Neural cell (in vitro differentiated cells): Measurements from ENCODE around the gene RAD51C. TPM values are rescaled to one million over a fixed set of nuclear protein-coding genes. Genes with fewer than 3 reads are reported as not detected.

ENCODE experiments used
- H2AFZ ChIP-seq: fragments of 200-600, 300-800 bp; sonication (generic), shearing (Covaris generic); 2 replicates; pipeline ENCODE4 v1.6.0; 2014; ENCODE audit warnings: low read depth, mild to moderate bottlenecking, antibody characterized with exemption, low read length, moderate library complexity
- H3F3A ChIP-seq: fragments of 200-600 bp; shearing (Covaris generic); 2 replicates; pipeline ENCODE4 v1.6.1; 2016; ENCODE audit warnings: mild to moderate bottlenecking, moderate library complexity, mixed read lengths, antibody characterized with exemption, low read length; ENCODE audit not compliant: insufficient read depth, poor library complexity, severe bottlenecking
- H3K27ac ChIP-seq: fragments of 200-600, 300-800 bp; sonication (generic), shearing (Covaris generic); 2 replicates; pipeline ENCODE4 v1.5.1; 2014; ENCODE audit warnings: mild to moderate bottlenecking, low read length, moderate library complexity
- H3K27me3 ChIP-seq: fragments of 300-800, 200-600 bp; sonication (generic), shearing (Covaris generic); 2 replicates; pipeline ENCODE4 v1.6.0; 2014; ENCODE audit warnings: mild to moderate bottlenecking, low read depth, low read length, moderate library complexity; ENCODE audit not compliant: insufficient read depth
- H3K36me3 ChIP-seq: fragments of 300-800, 200-600 bp; sonication (generic), shearing (Covaris generic); 2 replicates; pipeline ENCODE4 v1.5.1; 2014; ENCODE audit warnings: mild to moderate bottlenecking, antibody characterized with exemption, low read length, moderate library complexity; ENCODE audit not compliant: insufficient read depth
- H3K4me2 ChIP-seq: fragments of 300-800, 200-600 bp; sonication (generic), shearing (Covaris generic); 2 replicates; pipeline ENCODE4 v1.6.0; 2014; ENCODE audit warnings: mild to moderate bottlenecking, low read length
- H3K4me3 ChIP-seq: fragments of 300-800, 200-600 bp; sonication (generic), shearing (Covaris generic); 2 replicates; pipeline ENCODE4 v1.5.1; 2014; ENCODE audit warnings: mild to moderate bottlenecking, low read length, moderate library complexity
- H3K79me2 ChIP-seq: fragments of 200-600 bp; shearing (Covaris generic); replicated peaks from 2 replicates; pipeline ENCODE4 v1.6.0; 2014; ENCODE audit warnings: mild to moderate bottlenecking, low read length, moderate library complexity; ENCODE audit not compliant: insufficient read depth
- H3K9ac ChIP-seq: fragments of 300-800, 200-600 bp; sonication (generic), shearing (Covaris generic); 2 replicates; pipeline ENCODE4 v1.6.1; 2016; ENCODE audit warnings: mild to moderate bottlenecking, low read length, mixed read lengths
- H3K9me2 ChIP-seq: fragments of 200-600 bp; shearing (Covaris generic); 2 replicates; pipeline ENCODE4 v1.6.1; 2016; ENCODE audit warnings: mild to moderate bottlenecking, low read length, mixed read lengths; ENCODE audit not compliant: insufficient read depth
- H3K9me3 ChIP-seq: fragments of 200-600, 300-800 bp; sonication (generic), shearing (Covaris generic); 2 replicates; pipeline ENCODE4 v1.6.1; 2016; ENCODE audit warnings: mild to moderate bottlenecking, mixed run types, low read length, moderate library complexity, mixed read lengths
- H4K20me1 ChIP-seq: fragments of 200-600 bp; shearing (Covaris generic); 2 replicates; pipeline ENCODE4 v1.6.1; 2016; ENCODE audit warnings: mild to moderate bottlenecking, mixed run types; ENCODE audit not compliant: insufficient read depth
- CTCF ChIP-seq: fragments of 450-650 bp; IDR thresholded peaks from 2 replicates; pipeline ENCODE4 v1.5.1; 2014; ENCODE audit warnings: antibody characterized with exemption, mild to moderate bottlenecking, moderate library complexity; ENCODE audit not compliant: poor library complexity, severe bottlenecking
- EP300 ChIP-seq: fragments of 450-650 bp; conservative IDR thresholded peaks from 2 replicates; pipeline ENCODE4 v1.6.1; 2014; ENCODE audit warnings: antibody characterized with exemption, mild to moderate bottlenecking, moderate library complexity; ENCODE audit not compliant: poor library complexity, severe bottlenecking
- EZH2 ChIP-seq: fragments of 200-600, 300-800 bp; shearing (Covaris generic), sonication (generic); IDR thresholded peaks from 2 replicates; pipeline ENCODE4 v1.6.1; 2014; ENCODE audit warnings: antibody characterized with exemption, low read length, borderline replicate concordance, mild to moderate bottlenecking; ENCODE audit not compliant: insufficient read depth, poor library complexity, severe bottlenecking
- MXI1 ChIP-seq: fragments of 450-650 bp; conservative IDR thresholded peaks from 2 replicates; pipeline ENCODE4 v1.6.1; 2014; ENCODE audit warnings: antibody characterized with exemption, mild to moderate bottlenecking; ENCODE audit not compliant: poor library complexity, severe bottlenecking
- POLR2AphosphoS5 ChIP-seq: IDR thresholded peaks from 2 replicates; pipeline ENCODE4 v1.6.1; 2012
- RAD21 ChIP-seq: fragments of 450-650 bp; conservative IDR thresholded peaks from 2 replicates; pipeline ENCODE4 v1.6.1; 2014; ENCODE audit warnings: antibody characterized with exemption, mild to moderate bottlenecking, moderate library complexity
- REST ChIP-seq: IDR thresholded peaks from 2 replicates; pipeline ENCODE4 v1.6.1; 2012; ENCODE audit warnings: borderline replicate concordance
- SMC3 ChIP-seq: fragments of 450-650 bp; conservative IDR thresholded peaks from 2 replicates; pipeline ENCODE4 v1.6.1; 2014; ENCODE audit warnings: antibody characterized with exemption, mild to moderate bottlenecking, moderate library complexity; ENCODE audit not compliant: poor library complexity
- TAF1 ChIP-seq: IDR thresholded peaks from 2 replicates; pipeline ENCODE4 v1.6.1; 2012; ENCODE audit warnings: low read depth
- polyA plus RNA-seq: library from polyadenylated mRNA; depleted of rRNA; stranded (reverse); fragments of >200 nt; gene quantifications from 2 replicates; pipeline ENCODE4 v1.2.3, GENCODE V29; 2014

The RAD51C gene
- polyA plus RNA-seq, 1 donor from 2014 or later: 25.1 TPM

DNA sequence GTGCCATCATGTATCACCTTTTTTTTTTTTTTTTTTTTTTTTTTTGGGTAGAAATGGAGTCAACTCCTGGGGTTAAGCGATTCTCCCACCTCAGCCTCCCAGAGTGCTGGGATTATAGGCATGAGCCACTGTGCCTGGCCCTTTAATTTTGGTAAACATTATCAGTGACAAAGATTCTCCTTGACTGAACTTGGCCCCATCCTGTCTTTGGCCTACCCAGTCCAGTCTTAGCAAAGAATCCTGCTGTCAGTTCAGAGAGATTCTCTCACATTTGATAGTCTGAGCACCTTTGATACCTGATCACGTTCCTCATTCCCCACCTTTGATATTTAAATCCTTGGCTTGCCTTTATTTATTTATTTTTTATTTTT is 11.5 kb downstream of the RAD51C start:
- no peak overlapping the region for H2AFZ ChIP-seq
- H3K27me3 ChIP-seq: no peaks in the 10 kb centered on the region
- H3K79me2 ChIP-seq: no peaks in the 10 kb centered on the region
- TF ChIP-seq MXI1 (no peak), EP300 (no peak), EZH2 (no peak), POLR2AphosphoS5 (no peak), TAF1 (no peak), SMC3 (no peak), RAD21 (no peak), REST (no peak), CTCF (no peak)
- no peaks in the 10 kb centered on the region for H3K9me2 ChIP-seq
- no peaks in the 10 kb centered on the region for H4K20me1 ChIP-seq
- H3K9ac ChIP-seq: no peak overlapping the region
- no peaks in the 10 kb centered on the region for H3F3A ChIP-seq
- no peaks in the 10 kb centered on the region for H3K9me3 ChIP-seq
- H3K36me3 ChIP-seq: no peaks in the 10 kb centered on the region
- no peak overlapping the region for H3K27ac ChIP-seq
- no peak overlapping the region for H3K4me2 ChIP-seq
- no peak overlapping the region for H3K4me3 ChIP-seq

- H3K9ac ChIP-seq: no peak overlapping the region
- H3K79me2 ChIP-seq: no peaks in the 10 kb centered on the region
- H2AFZ ChIP-seq: no peak overlapping the region
- H3K36me3 ChIP-seq: no peaks in the 10 kb centered on the region
- H4K20me1 ChIP-seq: no peaks in the 10 kb centered on the region
- TF ChIP-seq MXI1 (no peak), REST (no peak), EP300 (no peak), RAD21 (no peak), CTCF (no peak)
- H3F3A ChIP-seq: no peaks in the 10 kb centered on the region
- H3K4me2 ChIP-seq: no peak overlapping the region
- no peaks in the 10 kb centered on the region for H3K9me2 ChIP-seq
- no peaks in the 10 kb centered on the region for H3K9me3 ChIP-seq
- H3K27ac ChIP-seq: no peak overlapping the region
- no peaks in the 10 kb centered on the region for H3K27me3 ChIP-seq
- H3K4me3 ChIP-seq: no peak overlapping the region
Observed at GRCh38 chr17:58706351-58707140, 14.1 kb downstream of the RAD51C start.
